NCI-H1048 (cell line): Measurements from ENCODE around the gene TMEM231.
"Not testable (repeated sequence)": the region's sequence is repeated elsewhere in the genome, so short reads cannot be mapped to it uniquely, and the experiment has no call there.

Source experiments
- DNase-seq: peaks from one replicate; lab custom pipeline; 2025; lab: John Stamatoyannopoulos, UW

Gene TMEM231, protein sequence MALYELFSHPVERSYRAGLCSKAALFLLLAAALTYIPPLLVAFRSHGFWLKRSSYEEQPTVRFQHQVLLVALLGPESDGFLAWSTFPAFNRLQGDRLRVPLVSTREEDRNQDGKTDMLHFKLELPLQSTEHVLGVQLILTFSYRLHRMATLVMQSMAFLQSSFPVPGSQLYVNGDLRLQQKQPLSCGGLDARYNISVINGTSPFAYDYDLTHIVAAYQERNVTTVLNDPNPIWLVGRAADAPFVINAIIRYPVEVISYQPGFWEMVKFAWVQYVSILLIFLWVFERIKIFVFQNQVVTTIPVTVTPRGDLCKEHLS

DNA sequence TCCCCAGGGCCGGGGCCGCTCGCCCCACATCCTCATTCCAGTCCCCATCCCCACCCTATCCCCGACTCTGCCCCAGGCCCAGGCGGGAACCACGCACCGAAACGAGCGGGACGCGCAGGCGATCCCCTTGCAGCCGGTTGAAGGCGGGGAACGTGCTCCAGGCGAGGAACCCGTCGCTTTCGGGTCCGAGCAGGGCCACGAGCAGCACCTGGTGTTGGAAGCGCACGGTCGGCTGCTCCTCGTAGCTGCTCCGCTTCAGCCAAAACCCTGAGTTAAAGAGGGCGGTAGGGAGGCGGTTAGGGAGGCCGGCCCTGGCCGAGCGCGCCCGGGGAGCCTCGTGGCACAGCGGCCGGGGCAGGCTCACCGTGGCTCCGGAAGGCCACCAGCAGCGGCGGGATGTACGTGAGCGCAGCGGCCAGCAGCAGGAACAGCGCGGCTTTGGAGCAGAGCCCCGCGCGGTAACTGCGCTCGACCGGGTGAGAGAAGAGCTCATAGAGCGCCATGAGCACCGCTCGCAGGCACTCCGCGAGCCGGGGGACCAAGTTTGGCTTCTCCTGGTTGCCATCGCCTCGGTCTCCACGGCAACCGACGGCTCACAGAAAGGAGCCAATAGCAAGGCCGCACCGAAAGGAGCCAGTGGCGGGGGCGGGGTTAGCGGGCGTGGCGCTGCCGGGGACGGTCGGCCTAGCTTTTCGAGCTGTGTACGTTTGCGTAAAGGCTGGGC, at the start of gene TMEM231:
TSS of gene TMEM231 (minus strand) at position 546 of the 724 bp plus-strand sequence. CDS start at position 503, 43 bp downstream.
- peak; percentile 68 for DNase-seq

DNA sequence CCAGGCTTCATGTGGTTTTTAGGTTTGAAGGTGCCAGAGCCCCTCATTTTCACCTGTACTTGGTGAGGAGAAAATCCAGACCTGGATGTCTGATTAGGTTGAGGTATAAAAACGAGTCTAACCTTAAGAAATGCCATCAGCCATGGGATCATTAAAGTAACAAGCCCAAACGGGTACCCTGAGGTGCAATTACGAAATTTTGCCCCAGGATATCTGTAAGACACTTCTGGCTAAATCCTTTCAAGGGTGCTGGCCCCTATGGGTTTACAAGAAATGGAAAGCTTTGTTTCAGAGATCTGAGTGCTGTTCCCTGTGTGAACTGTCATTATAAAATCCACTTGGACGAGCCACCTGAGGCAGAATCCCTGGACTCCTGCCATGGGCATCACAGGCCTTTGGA, 47.2 kb upstream of the TMEM231 start:
- DNase-seq = no peak

DNA sequence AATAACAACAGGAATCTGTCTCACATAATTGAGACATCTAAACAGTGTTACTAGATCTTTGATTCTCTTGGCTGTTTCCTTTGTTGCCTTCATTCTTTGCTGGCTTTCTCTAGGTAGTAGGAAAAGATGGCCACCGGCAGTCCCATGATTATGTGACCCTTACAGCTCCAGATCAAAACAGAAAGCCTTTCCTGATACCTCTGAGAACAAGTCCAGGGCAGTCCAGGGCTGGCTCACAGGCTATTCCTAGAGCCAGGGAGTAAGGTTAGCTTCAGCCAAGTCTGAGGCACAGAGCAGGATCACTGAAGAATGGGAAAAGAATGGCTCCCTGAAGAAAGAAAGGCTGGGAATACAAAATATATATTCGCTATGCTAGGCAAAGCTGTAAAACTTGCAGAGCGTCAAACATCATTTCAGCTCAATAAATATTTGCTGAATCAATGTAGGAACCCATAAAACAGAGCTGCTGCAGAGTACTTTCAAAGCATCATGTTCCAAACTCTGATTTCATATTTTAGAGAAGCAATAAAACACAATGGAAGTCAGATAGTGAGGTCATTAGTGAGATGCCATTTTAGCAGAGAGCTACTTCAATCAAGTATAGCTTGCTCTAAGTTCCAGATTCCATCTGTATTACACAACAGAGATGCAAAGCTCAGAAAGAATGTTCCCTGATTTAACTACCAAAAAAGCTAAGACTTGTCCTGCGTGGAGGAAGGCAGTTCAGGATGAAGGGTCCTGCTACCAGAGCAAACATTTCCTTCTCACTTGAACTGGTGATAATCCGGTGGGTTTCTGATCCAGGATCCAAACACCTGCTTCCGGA, 43.6 kb upstream of the TMEM231 start:
- no peak for DNase-seq

DNA sequence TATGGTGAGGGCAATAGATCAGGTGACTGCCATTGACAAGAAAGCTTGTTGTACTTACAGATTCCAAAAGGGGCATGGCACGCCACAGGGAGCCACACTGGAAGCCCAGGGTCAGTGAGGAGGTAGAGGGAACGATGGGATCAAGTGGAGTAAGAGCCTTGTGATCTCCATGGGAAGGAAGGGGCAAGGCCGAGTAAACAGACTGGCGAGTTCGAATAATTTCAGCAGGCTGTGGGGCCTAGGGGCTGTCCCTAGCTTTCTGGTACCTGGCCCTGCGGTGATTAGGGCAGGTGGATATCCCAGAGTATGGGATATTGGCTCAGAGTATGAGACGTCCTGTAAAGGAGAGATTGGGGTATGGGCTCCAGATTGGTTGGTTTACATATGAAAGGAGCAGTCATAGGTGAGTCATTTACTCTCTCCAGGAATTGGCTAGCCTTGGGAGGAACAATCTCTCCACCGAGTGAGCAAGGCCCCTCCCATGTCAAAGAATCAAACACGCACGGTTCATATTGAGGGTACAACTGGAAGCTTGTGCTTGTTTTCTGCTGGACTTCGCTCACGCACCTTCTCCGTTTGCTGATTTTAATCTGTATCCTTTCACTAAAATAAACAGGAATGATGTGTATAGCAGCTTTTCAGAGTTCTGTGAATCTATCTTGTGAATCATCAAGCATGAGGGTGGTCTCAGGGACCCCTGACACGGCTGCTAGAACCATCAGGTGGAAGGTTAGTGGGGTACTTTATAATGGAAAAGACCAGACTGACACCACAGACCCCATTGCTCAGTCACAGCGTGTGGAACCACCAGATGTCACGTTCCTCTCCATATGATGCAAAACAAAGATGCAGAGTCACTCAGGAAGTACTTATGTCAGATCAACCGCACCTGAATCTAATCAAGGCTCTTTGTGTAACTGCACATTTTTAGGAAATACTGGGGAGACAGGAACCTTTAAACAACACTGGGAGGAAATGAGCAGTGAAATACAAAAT, 38.1 kb upstream of the TMEM231 start:
- DNase-seq = no peak

DNA sequence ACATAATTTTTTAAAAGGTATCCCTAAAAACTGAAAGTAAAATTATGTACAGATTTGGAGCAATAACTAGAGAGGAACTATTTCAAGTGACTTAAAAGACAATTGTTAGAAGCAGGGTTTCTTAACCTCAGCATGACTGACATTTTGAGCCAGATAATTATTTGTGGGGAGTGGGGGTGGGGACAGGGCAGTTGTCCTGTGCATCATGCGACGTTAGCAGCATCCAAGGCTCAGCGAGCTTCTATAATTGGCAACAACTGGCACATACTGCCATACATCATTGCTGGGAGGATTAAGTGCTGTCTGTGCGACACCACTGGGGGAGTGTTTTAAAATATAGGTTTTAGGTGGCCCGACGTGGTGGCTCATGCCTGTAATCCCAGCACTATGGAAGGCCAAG, 37.3 kb upstream of the TMEM231 start:
- DNase-seq = no peak

DNA sequence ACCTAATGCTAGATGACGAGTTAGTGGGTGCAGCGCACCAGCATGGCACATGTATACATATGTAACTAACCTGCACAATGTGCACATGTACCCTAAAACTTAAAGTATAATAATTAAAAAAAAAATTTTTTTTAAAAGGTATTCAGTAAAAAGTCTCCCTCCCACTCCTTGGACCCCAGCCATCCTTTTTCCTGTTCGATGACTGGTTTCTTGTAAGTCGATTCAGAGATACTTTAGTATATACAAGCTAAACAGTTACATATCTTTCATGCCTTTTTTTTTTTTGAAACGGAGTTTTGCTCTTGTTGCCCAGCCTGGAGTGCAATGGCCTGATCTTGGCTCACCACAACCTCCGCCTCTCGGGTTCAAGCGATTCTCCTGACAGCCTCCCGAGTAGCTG, 35.9 kb upstream of the TMEM231 start:
- DNase-seq = not testable (repeated sequence)

DNA sequence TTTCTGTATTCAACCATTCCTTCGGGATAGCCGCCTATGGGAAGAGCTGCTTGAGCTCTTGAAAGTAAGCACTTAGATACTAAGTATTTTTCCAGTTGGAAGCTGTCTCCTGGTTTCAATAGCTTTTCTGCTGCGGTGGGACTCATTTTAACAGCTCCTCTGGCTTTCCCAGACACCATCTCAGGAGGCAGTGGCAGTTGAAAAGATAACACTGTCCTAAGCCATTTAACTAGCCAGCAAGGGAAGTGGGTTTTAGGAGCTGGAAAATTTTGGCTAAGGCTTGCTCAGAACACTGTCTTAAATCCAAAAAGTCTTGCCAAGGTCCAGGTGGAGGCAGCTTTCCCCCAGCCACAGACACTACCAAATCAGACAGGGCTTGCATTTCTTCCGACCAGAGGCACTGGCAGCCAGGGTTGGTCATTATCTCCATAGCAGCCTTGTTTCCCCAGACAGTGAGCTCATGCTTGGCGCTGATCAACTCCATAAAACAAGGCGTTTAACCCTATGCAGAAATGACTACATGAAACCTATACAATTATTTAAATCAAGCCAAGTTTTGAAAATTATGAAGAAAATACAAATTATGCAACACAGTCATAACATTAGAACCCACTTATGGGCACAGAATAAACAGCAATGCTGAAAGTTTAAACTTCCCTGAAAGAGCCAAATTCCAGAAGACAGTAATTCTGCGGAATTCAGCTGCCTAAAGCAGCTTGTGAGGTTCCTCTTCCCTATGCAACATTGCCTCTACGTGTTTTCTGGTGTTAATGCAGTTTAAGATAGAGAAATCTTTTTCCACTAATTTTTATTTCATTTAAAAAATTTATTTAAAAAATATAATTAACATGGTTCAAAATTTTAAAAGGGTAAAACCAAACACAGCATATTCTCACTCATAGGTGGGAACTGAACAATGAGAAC, 35.1 kb upstream of the TMEM231 start:
- DNase-seq = no peak

DNA sequence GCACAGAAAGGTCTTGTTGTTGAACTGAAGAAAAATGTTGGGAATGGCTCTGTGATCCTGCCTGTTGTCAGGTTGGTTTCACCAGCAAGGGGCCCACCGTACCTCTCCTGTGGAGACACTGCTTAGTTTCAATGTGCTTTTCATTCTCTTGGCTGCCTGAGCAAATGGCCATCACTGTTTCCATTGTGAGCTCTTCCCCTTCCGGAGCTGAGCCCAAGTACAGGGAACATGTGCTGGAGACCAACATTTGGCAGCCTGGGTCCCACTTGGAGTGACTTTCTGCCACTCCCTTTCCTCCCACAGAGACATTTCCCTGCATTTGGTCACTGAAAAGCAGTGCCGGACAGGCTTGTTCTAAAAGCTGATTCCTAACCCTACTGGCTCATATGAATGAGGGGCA, 33.3 kb upstream of the TMEM231 start:
- no peak for DNase-seq

DNA sequence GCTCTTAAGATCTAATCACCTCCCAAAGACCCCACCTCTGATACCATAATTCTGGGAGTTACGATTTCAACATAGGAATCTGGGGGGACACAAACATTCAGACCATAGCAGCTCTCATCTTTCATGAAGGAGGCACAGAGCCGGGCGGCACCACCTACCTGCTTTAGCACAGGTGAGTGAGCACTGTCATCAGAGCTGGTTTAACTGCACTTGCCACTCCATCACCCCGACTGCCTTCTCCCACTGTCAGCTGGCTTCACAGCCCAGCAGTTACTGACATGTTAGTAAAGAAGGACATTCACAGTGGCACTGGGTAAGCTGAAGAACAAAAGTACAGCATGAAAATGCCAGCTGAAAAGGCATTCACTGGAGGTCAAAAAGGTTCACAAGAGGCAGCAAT, 32.7 kb upstream of the TMEM231 start:
- DNase-seq = no peak

DNA sequence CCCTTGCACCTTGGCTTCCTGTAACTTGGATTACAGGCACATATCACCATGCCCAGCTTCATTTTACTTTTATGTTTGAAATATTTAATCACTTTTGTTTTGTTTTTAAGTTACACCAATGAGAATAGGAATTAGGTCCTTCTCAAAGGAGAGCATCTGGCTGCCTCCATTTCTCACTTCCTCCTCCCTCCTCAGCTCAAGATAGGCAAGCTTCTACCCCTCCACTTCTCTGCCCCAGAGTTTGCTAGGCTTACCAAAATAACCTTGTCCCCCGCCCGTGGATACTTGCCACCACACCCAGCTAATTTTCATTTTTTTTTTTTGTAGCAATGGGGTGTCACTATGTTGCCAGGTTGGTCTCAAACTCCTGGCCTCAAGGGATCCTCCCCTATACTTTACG, 28.1 kb upstream of the TMEM231 start:
- no peak for DNase-seq

DNA sequence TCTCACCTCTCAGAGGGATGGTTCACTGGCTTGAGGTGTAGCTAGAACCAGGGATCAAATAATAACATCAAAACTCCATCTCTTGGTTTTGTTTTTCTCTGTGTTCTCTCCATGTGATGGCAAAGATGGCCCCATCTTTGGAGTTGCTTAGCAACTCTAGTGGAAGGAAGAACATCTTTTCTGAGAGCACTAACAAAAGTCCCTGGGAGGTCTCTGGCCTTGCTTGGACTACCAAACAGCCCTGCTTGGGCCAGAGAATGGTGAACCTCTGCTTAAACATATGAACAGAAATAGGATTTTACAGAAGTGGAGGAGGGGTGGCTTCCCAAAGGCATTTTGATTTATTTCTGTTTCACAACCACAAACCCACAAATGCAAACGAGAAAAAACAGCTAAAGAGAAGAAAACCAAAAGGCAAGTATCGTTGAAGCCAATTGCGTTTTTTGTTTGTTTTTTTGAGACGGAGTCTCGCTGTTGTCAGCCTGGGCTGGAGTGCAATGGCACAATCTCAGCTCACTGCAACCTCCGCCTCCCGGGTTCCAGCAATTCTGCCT, 23.3 kb upstream of the TMEM231 start:
- DNase-seq = no peak

DNA sequence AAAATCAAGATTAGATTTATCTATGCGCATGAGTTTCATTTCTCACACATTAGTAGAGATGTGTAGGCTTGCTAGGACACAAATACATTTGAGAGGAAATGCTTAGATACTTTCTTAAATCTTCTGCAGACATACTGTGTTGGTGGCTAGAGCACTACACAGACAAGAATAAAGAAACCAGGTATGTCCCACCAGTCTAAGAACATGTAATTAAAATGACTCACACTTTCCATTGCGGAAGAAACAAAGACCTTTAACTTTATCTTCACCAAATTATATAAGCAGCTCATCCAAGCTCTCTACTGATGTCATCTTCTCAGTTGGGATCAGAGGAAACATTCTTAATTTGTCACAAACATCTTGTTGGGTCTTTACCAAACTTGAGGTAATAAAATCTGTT, 22.7 kb upstream of the TMEM231 start:
- DNase-seq = no peak

DNA sequence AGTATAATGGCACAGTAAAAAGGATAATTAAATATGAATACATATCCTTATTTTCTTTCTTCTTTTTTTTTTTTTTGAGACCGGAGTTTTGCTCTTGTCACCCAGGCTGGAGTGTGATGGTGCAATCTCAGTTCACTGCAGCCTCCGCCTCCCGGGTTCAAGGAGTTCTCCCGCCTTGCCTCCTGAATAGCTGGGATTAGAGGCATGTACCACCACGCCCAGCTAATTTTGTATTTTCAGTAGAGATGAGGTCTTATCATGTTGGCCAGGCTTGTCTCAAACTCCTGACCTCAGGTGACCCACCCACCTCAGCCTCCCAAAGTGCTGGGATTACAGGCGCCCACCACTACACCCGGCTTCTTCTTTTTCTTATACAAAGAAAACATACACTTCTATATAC, 22.2 kb upstream of the TMEM231 start:
- no peak for DNase-seq

DNA sequence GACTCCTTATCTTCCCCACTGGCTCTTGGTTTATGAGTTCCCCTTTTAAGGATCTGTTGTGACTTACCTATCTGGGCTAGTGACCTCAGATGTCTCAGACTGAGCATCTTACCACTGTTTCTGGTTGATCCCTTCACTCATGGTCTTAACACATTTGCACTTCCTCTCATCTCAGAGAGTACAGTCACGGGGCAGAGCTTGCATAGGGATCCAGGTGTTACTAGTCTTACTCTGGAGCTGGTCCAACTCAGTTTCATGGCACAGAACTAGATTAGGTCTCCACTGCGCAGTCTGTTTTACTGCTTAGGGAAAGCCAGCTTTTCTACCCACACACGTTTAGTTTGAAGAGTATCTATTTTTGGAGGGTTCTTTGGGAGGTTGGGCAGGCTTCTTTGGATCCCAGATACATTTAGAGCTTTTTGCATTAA, 20.3 kb upstream of the TMEM231 start:
- DNase-seq = no peak

DNA sequence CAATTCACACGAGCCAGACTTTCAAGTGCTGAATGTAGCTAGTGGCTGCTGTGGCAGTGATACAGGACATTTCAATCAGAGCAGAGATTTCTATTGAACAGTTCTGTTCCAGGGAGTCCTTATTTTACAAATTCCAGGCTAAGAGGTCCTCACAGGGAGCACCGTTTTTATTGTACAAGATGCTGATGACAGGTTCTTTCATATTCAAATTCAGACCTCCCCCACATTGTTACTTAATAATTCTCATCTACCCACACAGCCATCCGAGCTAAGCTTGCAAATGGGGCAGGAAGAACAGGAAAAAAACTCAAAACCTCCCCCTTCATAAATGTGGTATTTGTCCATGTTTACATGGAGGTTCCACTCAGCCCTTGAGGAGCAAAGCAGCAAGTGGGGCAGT, 19.9 kb upstream of the TMEM231 start:
- DNase-seq = no peak

DNA sequence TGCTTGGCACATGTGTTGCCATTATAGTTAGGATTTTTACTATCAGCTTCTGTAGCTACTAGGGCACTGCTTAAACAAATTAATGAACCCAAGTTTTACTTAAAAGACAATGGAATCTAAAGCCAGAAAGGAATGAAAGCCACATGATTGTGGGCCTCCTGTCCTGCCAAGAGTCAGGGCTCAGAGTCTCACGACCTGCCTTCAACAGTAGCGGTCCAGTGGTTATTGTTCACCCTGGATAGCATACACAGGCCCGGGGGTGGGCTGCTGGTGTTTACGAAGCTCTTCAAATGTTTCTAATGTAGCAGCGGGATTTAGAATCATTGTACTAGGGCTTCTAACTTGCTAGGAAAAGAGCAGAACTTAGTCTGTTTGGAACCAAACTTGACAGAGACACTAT, 17.9 kb upstream of the TMEM231 start:
- DNase-seq = no peak

DNA sequence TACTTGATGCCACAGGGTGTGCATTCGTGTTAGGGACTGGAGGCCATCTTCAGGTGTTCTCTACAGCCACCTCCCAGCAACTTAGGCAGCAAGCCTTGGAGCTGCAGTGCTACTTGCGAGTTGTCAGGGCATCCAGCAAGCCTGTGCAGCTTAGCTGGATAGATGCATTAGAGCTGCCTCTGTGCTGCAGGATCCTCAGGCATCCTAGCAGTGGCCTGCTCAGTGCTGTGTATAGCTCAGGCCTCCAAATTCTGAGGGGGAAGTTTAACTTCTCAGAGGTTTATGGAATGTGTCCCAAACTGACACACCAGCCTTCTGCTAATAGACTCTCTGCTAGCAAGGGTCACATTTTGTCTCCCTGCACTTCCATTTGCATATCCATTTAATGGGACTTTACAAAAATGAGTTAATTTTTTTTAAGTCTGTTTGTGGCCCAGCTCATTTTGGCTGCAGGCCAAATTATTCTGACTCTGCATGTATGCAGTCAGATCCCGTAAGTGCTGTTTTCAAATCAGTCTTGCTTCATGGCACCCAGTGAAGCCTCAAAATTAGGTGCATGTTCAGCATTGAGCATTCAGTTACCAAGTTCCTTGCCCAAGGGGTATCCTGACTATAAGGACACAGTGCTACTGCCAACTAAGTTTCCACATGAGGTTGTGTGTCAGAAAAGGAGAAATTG, 17.0 kb upstream of the TMEM231 start:
- no peak for DNase-seq

DNA sequence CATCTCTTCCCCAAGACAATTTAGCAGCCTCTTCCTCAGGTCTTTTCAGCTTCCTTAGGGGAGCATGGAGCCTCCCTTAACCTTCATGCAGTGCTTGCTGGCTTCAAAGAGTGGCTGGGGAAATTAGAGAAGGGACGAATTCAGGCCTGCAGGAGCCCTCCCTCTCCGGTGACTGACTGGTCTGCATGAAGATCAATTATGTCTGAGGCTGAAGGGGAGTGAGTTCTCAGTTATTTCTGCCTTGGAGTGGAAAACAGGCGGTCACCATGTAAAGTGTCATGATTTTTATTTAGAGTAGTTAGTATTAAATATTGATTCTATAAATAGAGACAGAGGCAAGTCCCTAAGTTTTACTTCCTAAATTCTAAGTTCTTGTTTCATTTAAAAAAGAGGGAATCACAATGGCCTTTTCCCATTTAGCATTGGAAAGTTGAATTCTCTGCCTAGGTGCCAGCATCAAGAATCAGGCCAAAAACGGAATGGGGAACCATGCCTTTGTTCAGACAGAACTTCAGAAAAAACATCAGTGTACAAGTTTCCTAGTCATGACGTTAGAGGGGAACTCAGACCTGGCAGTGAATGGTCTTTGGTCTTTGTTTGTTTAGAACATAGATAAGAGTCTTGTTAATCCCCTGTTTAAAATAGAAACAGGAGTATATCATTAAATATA, 14.5 kb upstream of the TMEM231 start:
- DNase-seq = no peak

DNA sequence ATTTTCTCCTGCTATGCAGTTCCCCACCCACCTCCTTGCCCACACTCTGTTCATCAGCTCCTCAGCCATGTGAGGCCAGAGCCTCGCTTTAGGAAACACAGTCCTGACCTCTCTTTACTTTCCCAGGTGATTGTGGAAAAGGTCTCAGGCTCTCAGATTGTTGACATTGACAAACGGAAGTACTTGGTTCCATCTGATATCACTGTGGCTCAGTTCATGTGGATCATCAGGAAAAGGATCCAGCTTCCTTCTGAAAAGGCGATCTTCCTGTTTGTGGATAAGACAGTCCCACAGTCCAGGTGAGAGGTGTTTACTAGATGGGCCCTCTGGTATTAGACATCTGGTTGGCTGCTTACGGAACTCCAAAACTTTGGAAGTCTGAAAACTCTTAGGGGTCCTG, 11.9 kb upstream of the TMEM231 start:
- DNase-seq = no peak
